Esophagus muscularis mucosa (tissue), 4 donors: ENCODE data around the gene CELSR1. TPM values are rescaled to one million over a fixed set of nuclear protein-coding genes. Genes with fewer than 3 reads are reported as not detected.

Experiments
- DNase-seq: peaks from one replicate; pipeline ENCODE4 v3.0.0-alpha.2; 2017; ENCODE audit errors: extremely low spot score
- H3K27ac ChIP-seq, 4 donors: fragments of 200-600 bp; sonication (generic); replicated peaks in 1 of 4; 1 replicate in 3 of 4; 2 replicates in 1 of 4; pipeline ENCODE4 v1.5.1; 2016 to 2019; ENCODE audit warnings: mild to moderate bottlenecking in 1 of 4
- H3K27me3 ChIP-seq, 4 donors: fragments of 200-600 bp; sonication (generic); one replicate each; pipeline versions ENCODE4 v1.5.1 to v1.6.0; 2016 to 2019
- H3K36me3 ChIP-seq, 4 donors: fragments of 200-600 bp; sonication (generic); one replicate each; pipeline ENCODE4 v1.5.1; 2016 to 2019
- H3K4me1 ChIP-seq, 4 donors: fragments of 200-600 bp; sonication (generic); one replicate each; pipeline ENCODE4 v1.5.1; 2016 to 2019
- H3K4me3 ChIP-seq, 4 donors: fragments of 200-600 bp; sonication (generic); 1 replicate in 2 of 4; 2 replicates in 2 of 4; pipeline ENCODE4 v1.5.1; 2016 to 2019; ENCODE audit warnings: mild to moderate bottlenecking in 4 of 4, moderate library complexity in 1 of 4
- H3K9me3 ChIP-seq, 4 donors: fragments of 200-600 bp; sonication (generic); 1 replicate in 3 of 4; 2 replicates in 1 of 4; pipeline ENCODE4 v1.5.1; 2016 to 2019
- CTCF ChIP-seq, 3 experiments: fragments of 200-600 bp in 2 of 3; fragments of 450-650 bp in 1 of 3; sonication (generic) in 2 of 3; IDR thresholded peaks; one replicate each; pipeline ENCODE4 v1.5.1; 2017 to 2019; ENCODE audit warnings: antibody characterized with exemption in 3 of 3, mild to moderate bottlenecking in 2 of 3, moderate library complexity in 1 of 3
- EP300 ChIP-seq: sonication (generic); formaldehyde crosslinking; IDR thresholded peaks from one replicate; pipeline ENCODE4 v1.6.1; 2017; ENCODE audit warnings: antibody characterized with exemption
- POLR2A ChIP-seq: fragments of 450-650 bp; IDR thresholded peaks from one replicate; pipeline ENCODE4 v1.6.1; 2017; ENCODE audit warnings: antibody characterized with exemption, moderate library complexity, mild to moderate bottlenecking, low read depth
- POLR2AphosphoS5 ChIP-seq, 2 donors: sonication (generic); formaldehyde crosslinking; IDR thresholded peaks; one replicate each; pipeline ENCODE4 v1.6.1; 2017; ENCODE audit warnings: antibody characterized with exemption in 2 of 2
- WGBS: methylation state at CpG from one replicate; pipeline ENCODE4 v1.1.5; 2018; 5-methylcytosine and 5-hydroxymethylcytosine counted together
- intact Hi-C: fragments of 100-400 bp; cut with DNase I; formaldehyde crosslinking; loops from one replicate; pipeline ENCODE4 v1.15.1; 2023
- total RNA-seq, 4 donors: library from RNA; depleted of rRNA; stranded (reverse); fragments of >200 nt; gene quantifications; one replicate each; pipeline versions ENCODE4 v1.1.0 to v1.2.1, GENCODE V29; 2016

The CELSR1 gene
- total RNA-seq, 4 donors from 2014 or later = 2.5 to 2.7 (median 2.6) TPM

- H3K4me3 ChIP-seq = no peak overlapping the region
- H3K4me1 ChIP-seq = no peaks in the 10 kb centered on the region
- no peak for DNase-seq
- peaks cover 0 to 22% (median 0%) of the 10 kb centered on the region in 4 donors for H3K27me3 ChIP-seq
- H3K36me3 ChIP-seq = peaks cover 0 to 2% (median 0%) of the 10 kb centered on the region in 4 donors
- H3K27ac ChIP-seq = no peak overlapping the region
- intact Hi-C loops = no loop called here
- TF ChIP-seq POLR2AphosphoS5 (IDR thresholded peaks at IDR 0.05) (no peak), CTCF (IDR thresholded peaks at IDR 0.05) (no peak), EP300 (no peak), POLR2A (no peak)
- 96% methylated on average over 17 of the region's 34 CpGs for WGBS
- H3K9me3 ChIP-seq = peaks cover 0 to 2% (median 0%) of the 10 kb centered on the region in 4 donors
Measured at GRCh38 chr22:46430961-46431838, 106.2 kb downstream of the CELSR1 start.

GRCh38 chr22:46429325-46429853, 108.0 kb downstream of the CELSR1 start:
- no peaks in the 10 kb centered on the region for H3K4me1 ChIP-seq
- DNase-seq = no peak
- no peak overlapping the region for H3K4me3 ChIP-seq
- intact Hi-C loops = no loop called here
- peaks cover 0 to 11% (median 2%) of the 10 kb centered on the region in 4 donors for H3K9me3 ChIP-seq
- no peak for TF ChIP-seq CTCF (IDR thresholded peaks at IDR 0.05)
- TF ChIP-seq POLR2A = no peak
- TF ChIP-seq POLR2AphosphoS5 (IDR thresholded peaks at IDR 0.05) = no peak
- no peak for TF ChIP-seq EP300
- H3K27me3 ChIP-seq = peaks cover 0 to 22% (median 0%) of the 10 kb centered on the region in 4 donors
- no peak overlapping the region for H3K27ac ChIP-seq
- H3K36me3 ChIP-seq = no peaks in the 10 kb centered on the region
- WGBS = 64% methylated on average over 13 of the region's 13 CpGs

GRCh38 chr22:46428602-46429324, 108.7 kb downstream of the CELSR1 start:
- intact Hi-C loops = no loop called here
- TF ChIP-seq EP300 (no peak), CTCF (IDR thresholded peaks at IDR 0.05) (no peak), POLR2A (no peak), POLR2AphosphoS5 (IDR thresholded peaks at IDR 0.05) (no peak)
- 82% methylated on average over 20 of the region's 24 CpGs for WGBS
- DNase-seq = no peak
- Histone ChIP-seq H3K27me3 (peaks cover 0 to 22% (median 0%) of the 10 kb centered on the region in 4 donors), H3K36me3 (no peaks in the 10 kb centered on the region), H3K4me3 (no peak overlapping the region), H3K27ac (no peak overlapping the region), H3K4me1 (no peaks in the 10 kb centered on the region), H3K9me3 (peaks cover 0 to 11% (median 2%) of the 10 kb centered on the region in 4 donors)

- Histone ChIP-seq H3K4me3 (no peak overlapping the region), H3K27ac (no peak overlapping the region), H3K4me1 (no peaks in the 10 kb centered on the region), H3K9me3 (peaks cover 0 to 11% (median 2%) of the 10 kb centered on the region in 4 donors), H3K27me3 (peaks cover 0 to 22% (median 0%) of the 10 kb centered on the region in 4 donors), H3K36me3 (no peaks in the 10 kb centered on the region)
- TF ChIP-seq POLR2AphosphoS5 (IDR thresholded peaks at IDR 0.05) (no peak), POLR2A (no peak), CTCF (IDR thresholded peaks at IDR 0.05) (no peak), EP300 (no peak)
- no peak for DNase-seq
- intact Hi-C loops = no loop called here
- whole genome bisulfite sequencing = 90% methylated on average over 2 of the region's 18 CpGs
Measured at GRCh38 chr22:46428171-46428570, 109.2 kb downstream of the CELSR1 start.
